GM21360 (cell line): ENCODE measurements around the gene MRPL20.

Source experiments
- ATAC-seq: cut with Tn5 transposase; IDR thresholded peaks from one replicate; pipeline ENCODE4 v1.9.1; 2021; ENCODE audit warnings: mild to moderate bottlenecking, moderate library complexity; ENCODE audit not compliant: unreplicated experiment

Gene MRPL20

DNA sequence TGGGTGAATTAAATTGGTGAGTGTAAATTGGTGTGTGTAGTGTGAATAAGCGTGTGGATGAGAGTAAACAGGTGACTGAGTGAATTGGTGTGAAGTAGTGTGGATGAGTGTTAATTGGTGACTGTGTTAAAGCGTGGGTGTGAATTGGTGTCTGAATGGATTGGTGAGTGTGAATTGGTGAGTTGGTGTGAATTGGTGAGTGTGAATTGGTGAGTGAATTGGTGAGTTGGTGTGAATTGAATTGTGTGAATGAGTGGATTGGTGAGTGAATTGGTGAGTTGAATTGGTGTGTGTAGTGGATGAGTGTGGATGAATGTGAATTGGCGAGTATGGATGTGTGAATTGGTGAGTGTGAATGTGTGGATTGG, 40.4 kb downstream of the MRPL20 start:
- ATAC-seq, result no peak

DNA sequence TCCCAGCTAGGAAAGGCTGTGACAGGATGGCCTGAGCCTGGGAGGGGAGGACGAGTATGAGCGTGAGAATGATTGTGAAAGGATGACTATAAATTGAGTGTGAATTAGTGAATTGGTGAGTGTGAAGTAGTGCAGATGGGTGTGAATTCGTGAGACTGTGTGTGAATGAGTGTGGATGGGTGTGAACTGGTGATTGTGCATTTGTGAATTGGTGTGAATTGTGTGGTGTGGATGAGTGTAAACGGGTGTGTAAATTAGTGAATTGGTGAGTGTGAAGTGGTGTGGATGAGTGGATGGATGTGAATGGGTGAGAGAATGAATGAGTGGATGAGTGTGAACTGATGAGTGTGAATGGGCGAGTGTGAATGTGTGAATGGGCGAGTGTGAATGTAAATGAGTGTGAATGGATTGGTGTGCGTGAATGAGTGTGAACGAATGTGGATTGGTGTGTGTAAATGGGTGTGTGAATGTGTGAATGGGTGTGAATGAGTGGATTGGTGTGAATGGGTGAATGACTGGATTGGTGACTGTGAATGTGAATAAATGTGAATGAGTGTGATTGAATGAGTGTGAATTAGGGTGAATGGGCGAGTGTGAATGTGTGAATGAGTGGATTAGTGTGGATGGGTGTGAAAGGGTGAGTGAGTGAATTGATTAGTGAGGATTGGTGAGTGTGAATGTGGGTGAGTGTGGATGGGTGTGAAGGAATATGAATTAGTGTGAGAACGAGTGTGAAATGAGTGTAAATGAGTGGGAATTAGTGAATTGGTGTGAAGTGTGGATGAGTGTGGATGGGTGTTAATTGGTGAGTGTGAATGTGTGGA, 41.0 kb downstream of the MRPL20 start:
- ATAC-seq, result no peak

DNA sequence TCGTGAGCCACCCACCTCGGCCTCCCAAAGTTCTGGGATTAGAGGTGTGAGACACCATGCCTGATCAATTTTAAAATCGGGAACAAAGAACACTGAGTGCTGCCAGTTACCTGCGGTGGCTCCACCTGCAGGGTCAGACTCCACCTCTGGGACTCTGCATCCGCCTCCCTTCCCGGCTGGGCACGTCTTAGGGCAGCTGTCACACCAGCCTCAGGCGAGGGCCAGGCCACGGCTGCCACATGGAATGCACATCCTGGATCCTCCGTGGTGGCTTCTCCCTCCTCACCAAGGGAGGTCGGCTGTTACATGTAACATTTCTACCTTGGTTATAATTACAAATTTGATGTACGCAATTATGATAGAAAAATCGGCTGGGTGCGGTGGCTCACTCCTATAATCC, 42.8 kb downstream of the MRPL20 start:
- ATAC-seq, result no peak

- ATAC-seq, result no peak
These were observed 45.1 kb downstream of the MRPL20 start for GRCh38 chr1:1361982-1362423.

DNA sequence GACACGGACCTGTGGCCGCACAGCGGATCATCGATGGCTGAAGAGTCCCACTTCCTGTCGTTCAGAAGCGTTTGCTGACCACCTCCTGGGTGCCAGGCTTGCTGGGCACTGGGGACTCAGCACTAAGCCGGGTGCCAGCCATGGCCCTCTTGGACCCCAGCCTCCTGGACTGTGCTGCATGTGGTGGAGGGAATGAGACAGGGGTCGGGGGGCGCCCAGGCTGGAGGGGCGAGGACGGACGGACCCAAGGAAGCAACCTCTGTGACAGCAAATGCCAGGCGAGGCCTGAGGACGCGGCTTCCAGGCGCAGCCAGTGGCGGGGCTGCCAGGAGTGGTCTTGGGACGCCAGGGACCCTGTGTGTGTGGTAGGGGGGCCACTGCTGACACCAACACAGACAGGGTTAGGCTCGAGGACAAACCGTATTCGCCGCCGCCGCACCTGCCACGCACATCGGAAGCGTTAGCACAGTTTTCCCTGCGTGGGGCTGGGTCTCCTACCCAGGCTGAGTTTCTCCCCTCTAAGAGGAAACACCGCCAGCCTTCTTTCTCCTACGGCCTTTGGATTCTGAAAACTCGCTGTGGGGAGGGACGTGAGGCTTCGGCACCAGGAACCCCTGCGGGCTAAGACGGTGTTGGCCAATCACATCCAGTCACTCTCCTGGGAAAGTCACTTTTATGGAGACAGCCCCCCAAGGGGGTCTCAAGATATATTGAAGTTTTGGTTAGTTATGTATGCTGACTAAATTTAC, 45.7 kb downstream of the MRPL20 start:
- ATAC-seq, result no peak

GRCh38 chr1:1360506-1361169, 46.5 kb downstream of the MRPL20 start:
- ATAC-seq, result no peak

- ATAC-seq, result no peak
These were observed 47.2 kb downstream of the MRPL20 start for GRCh38 chr1:1359664-1360468.

DNA sequence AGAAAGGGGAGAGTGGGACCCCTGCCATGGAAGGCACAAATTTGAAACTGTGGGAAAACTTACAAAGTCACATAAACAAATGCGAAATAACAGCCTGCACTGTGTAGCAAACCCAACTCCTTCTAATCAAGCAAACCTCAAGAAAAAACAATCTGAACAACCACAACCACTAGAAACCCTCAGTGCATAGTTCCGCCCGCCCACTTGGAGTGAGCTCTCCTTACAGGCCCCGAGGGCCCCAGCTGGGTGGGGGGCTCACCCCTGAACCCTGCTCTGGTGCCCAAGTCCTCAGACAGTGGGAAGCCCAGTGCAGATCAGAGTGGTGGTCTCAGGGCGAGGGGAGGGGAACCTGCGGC, 47.8 kb downstream of the MRPL20 start:
- ATAC-seq, result no peak

DNA sequence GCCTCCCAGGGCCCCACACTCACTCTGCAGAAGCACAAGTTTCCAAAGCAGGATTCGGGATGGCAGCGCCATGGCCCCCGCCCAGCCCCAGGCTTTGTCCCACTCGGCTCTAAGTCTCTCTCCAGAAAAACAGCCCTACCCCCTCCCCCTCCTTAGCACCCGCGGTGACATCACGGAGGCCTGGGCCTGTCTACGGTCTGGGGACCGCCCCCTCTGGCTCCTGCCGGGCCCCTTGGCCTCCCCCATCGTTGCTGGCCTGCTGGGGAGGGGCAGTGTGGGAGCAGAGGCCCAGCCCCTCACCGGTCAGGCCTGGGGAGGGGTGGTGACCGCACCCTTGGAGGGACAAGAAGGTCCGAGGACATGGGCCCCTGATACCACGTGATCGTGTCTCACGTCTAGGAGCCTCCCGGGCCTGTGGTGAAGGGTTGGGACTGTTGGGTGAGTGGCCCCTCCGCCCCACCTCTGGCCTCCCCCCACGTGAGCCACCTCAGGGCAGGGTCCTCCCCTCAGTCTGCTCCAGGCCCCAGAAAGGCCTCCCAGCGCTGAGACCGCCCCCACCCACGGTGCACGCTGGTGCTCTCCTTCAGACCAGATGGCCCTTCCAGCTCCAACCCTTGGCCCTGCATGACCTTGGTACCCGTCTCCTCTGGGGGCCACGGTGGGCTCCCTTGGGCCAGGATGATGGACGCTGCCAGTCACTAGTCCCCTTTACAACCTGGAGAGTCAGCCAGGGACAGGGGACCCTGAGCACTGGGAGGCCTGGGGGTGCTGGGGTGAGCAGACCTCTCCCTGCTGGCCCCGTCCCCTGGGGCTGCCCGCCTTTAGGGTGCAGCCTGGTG, 48.4 kb downstream of the MRPL20 start, which contains the start of gene MXRA8:
Gene MXRA8, minus strand, starts transcription at position 123 of the 839 bp plus-strand sequence. Its CDS starts 51 bp downstream, at position 72.
- no peak for ATAC-seq

DNA sequence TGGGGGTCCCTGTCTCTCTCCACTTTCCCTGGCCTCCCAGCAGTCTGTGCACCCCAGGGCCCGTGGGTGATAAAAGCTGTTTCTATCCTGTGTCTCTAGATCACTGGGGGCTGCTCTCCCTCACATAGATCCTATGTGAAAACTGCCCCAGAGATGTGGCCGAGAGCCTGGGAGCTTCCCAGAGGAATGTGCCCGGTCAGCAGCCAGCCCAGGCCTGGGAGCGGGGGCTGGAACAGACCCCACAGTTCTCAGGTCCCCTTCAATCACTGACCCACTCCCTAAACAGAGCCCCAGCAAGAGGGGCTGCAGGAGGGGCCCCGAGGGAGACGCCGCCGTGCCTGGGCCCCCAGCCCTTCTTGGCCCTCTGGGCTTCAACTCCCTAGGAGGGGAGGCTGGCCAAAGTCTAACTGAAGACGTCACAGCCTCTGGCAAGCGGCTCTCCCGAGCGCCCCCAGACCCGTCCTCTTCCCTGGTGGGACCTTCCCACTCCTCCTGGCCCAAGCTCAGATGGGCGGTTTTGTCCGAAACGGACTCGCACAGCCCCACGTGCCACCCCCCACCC, 49.1 kb downstream of the MRPL20 start:
- no peak for ATAC-seq

DNA sequence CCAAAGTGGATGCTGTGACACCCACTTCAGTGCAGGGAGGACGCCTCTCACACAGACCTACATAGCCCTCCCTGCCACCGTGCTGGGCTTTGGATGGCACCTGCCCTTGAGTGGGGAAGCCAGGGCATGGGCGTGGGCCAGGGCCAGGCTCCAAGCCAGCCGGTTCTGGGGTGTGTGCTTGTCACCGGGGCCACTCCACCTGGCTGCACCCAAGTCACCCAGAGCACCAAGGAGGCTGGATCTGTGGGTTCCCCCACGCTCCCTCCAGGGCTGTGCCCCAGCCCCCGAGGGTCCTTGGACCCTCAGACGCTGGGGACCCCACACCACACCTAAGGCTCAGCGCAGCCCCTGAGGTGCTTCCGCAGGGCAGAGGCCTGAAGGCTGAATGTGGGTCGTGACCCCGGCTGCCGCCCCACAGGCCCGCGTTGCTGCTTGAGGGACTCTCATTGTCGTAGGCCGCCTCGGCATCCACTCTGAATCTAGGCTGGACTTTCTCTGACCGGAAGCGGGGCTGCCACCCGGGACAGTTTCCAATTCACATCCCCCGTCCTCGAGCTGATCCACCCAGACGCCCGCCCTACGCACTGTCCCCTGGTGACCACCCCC, 50.2 kb downstream of the MRPL20 start:
- ATAC-seq, result no peak

DNA sequence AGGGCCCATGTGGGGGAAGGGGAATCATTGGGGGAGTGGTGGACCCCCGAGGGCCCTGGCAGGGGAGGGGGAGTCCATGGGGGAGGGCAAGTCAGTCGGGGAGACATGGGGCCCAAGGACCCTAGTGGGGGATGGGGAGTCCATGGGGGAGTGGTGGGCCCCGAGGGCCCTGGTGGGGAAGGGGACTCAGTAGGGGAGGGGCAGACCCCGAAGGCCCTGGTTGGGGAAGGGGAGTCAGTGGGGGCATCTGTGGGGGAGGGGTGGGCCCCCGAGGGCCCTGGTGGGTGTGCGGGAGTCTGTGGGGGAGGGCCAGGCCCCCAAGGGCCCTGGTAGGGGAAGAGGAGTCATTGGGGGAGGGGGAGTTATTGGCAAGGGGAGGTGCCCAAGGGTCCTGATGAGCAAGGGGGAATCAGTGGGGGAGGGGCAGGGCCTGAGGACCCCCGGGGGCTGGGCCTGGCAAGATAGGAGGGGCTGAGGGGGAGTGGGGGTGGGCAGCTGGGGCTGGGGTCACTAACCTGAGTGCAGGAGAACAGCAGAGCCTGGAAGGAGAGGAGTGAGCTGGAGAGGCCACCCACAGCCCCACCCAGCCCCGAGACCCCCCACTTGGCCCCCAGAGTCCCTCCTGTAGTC, 50.8 kb downstream of the MRPL20 start:
- no peak for ATAC-seq

DNA sequence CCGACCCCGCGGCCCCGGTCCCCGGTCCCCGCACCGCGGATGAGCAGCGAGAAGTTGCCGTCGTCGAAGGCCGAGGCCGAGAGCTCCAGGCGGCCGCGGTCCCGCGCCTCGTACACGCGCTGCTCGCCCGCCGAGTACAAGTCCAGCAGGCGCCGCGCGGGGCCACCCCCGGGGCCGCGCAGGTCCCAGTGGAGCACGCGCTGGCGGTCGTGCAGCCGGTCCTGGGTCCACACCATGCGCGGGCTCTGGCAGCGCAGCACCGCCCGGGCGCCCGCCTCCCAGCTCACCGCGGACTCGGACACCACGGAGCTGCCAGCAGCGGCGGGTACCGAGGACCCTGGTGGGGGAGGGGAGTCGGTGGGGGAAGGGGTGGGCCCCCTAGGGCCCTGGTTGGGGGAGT, 51.7 kb downstream of the MRPL20 start:
- no peak for ATAC-seq

DNA sequence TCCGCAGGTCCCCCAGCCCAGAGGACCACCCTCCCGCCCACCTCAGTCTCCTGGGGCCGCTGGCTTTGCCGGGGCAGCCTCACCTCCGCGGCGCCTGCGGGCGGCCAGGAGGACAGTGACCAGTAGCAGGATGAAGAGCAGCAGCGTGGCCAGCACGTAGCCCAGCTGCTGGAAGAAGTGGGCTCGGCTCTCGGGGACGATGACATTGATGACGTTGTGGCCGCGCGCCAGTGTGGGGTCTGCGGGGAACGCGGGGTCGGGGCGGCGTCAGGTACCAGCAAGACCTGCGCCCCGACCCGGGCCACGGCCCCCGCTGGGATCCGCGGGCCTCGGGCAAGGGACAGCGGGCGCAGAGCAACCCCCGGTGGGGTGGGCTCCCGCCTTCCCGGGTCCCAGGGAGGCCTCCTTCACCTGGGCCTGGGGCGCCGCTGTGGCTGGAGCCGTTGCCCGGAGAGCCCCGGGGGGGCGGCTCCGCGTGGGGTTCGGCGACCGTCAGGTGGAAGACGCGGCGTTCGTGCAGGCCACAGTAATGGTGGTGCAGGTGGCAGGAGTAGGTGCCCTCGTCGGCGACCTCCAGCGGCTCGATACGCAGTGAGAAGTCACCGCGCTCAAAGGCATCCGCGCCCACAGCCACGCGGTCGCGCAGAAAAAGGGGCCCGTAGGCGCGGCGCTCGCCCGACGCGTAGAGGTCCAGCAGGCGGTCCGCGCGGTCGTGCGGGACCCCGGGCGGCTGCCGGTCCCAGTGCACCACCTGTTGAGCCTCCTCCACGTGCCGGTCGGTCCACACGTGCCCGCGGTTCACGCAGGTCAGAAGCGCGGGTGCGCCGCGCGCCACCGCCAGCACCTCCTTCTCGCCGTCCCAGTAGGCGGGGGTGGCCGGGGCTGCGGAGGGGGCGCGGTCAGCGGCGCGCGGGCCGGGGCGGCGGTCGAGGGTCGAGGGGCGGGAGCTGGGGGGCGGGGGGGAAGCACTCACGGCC, 52.5 kb downstream of the MRPL20 start:
- no peak for ATAC-seq

- ATAC-seq, result no peak
These were observed 53.5 kb downstream of the MRPL20 start for GRCh38 chr1:1353389-1354151.

DNA sequence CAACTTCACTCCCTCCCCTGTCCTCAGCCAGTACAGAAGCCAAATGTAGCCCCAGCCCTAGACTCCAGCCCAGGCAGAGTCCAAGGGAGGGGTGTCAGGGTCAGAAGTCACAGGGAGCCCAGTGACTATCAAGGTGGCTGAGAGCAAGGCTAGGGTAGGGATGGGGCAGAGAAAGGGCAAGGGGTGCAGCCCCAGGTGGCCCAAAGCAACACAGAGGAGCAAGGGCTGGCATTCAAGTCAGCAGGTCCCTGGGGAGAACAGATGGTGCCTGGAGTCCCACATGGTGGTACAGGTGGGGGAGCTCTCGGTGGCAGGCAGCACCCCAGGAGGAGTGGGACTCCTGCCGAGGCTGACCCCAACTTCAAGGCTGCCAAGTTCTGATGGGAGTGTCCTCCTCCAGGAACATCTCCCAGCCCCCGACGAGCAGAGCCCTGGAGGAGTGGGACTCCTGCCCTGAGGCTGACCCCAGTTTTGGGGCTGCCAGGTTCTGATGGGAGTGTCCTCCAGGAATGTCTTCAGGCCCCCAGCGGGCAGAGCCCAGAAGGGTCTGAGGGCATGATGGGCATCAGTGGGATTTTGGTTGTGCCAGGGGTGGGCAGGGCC, 54.2 kb downstream of the MRPL20 start:
- ATAC-seq, result no peak
